VCaP (cell line): Measurements from ENCODE around the gene ADCYAP1R1.

Experiments
- H3K27ac ChIP-seq: fragments of 450-650 bp; 2 replicates; pipeline ENCODE4 v1.5.1; 2017
- TF ChIP-seq, protein P1 (sequence below): fragments of 450-650 bp; conservative IDR thresholded peaks from 2 replicates; pipeline ENCODE4 v1.5.1; 2017; ENCODE audit warnings: mild to moderate bottlenecking, moderate library complexity

ADCYAP1R1 gene

DNA sequence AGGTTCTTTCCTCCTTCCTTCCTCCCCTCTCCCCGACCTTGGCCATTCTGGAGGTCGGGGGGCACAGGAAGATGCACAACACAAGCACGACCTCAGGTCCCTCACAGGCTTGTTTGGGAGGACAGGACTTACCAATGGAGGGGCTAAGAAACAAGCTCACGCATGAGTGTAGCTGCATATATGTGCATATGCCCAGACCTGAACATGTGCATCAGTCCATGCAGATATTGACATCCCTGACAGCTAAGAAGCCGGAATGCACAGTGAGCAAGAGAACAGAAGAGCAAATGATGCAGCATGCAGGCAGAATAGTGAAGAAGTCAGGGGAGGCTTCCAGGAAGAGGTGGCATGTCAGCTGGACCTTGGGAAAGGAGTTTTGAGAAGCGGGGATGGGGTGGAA lies 28.7 kb downstream of the ADCYAP1R1 start:
- TF ChIP-seq, protein P1, sequence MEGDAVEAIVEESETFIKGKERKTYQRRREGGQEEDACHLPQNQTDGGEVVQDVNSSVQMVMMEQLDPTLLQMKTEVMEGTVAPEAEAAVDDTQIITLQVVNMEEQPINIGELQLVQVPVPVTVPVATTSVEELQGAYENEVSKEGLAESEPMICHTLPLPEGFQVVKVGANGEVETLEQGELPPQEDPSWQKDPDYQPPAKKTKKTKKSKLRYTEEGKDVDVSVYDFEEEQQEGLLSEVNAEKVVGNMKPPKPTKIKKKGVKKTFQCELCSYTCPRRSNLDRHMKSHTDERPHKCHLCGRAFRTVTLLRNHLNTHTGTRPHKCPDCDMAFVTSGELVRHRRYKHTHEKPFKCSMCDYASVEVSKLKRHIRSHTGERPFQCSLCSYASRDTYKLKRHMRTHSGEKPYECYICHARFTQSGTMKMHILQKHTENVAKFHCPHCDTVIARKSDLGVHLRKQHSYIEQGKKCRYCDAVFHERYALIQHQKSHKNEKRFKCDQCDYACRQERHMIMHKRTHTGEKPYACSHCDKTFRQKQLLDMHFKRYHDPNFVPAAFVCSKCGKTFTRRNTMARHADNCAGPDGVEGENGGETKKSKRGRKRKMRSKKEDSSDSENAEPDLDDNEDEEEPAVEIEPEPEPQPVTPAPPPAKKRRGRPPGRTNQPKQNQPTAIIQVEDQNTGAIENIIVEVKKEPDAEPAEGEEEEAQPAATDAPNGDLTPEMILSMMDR, result no peak
- H3K27ac ChIP-seq, result no peak overlapping the region

DNA sequence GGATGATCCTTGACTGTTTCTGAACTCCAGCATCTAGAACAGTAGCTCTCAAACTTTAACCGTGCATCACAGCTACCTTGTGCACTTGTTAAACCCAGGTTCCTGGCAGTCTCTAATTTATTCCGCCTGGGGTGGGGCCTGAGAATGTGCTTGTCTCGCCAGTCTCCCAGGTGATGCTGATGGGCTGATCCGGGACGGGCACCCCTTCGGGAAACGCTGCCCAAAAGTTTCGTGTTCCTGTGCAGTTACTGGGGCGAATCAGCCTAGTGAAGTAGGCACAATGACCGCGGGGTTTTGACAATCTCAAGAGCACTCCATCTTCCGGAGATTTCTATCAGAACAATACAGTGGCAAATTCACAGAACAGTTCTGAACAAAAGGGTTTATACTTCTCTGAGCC lies 29.9 kb downstream of the ADCYAP1R1 start:
- H3K27ac ChIP-seq, result no peak overlapping the region
- TF ChIP-seq, protein P1, result no peak

DNA sequence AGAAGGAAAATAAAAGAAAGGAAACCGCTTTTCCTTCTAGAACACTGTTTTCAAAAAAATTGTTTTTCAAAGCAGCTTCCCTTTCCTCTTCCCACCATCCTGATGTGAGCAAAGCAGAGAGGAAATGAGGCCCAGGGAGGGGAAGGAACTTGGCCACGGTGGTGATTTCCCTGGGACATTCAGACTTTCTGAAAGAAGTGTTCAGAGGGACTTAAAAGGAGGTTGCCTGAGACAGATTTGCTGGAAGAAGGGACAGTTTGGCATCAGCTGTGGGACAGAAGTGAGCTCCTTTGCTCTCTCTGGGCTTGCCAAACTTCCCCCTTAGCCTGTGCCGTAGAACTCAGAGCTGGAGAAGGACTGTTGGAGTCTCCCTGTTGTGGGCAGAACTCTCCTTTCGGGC lies 30.3 kb downstream of the ADCYAP1R1 start:
- no peak overlapping the region for H3K27ac ChIP-seq
- TF ChIP-seq, protein P1, result no peak

DNA sequence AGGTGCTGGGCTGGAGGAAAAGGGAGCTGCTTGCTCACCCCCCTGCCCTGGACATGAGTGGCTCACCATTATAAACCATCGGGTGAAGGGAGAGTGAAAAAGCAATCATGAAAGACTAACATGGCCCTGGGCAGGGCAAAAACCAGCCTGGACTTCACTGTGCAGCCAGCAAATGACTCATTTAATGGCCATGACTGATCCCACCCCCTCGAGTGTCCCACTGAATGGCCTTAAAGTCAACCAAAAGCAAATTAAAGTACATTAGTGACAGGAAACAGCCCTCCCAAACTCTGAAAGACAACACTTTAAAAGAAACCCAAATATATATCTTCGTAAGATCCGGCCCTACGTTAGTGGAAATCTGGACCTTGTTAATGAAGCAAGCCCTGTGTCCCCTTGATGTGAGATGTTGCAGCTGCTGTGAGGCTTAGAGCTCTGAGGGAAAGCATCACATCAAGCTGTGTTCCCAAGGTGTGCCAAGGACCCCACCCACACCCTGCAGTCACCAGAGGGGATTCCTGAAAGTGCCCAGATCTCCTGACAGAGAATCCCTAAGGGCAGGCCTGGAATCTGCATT lies 31.2 kb downstream of the ADCYAP1R1 start:
- H3K27ac ChIP-seq, result no peak overlapping the region
- TF ChIP-seq, protein P1, result no peak

DNA sequence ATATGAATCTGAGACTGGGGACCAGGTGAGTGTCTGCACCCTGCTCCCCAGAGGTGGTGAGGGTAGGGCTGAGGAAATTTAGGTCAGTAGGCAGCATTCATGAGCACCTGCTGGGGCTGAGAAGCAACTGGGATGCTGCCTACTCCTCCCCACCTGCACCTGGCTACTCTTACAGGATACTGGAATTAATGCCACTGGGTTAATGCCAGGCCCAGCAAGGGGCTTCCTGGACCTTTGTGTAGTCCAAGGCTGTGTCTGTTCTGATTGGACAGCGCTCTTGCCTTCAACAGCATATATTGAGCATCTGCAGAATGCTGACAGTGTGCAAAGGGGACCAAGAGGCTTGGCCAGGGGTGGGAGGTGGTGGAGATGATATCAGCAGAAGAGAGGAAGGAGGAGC lies 32.1 kb downstream of the ADCYAP1R1 start:
- TF ChIP-seq, protein P1, result no peak
- H3K27ac ChIP-seq, result no peak overlapping the region

DNA sequence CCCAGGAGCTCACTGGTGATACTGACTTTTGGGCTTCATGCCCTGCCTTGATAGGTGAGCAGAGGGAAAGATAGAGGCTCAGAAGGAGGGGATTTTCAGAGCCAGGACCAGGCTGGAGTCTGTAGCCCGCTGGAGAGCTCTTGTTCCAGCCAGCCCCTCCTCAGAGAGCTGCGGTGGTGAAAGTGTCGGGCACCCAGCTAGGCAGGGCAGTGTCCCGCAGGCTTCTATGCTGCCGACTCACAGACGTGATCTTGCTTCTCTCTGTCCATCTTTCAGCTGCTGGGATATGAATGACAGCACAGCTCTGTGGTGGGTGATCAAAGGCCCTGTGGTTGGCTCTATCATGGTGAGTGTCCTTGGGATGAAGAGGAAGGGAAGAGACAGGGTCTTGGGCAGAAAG lies 35.2 kb downstream of the ADCYAP1R1 start:
- no peak overlapping the region for H3K27ac ChIP-seq
- TF ChIP-seq, protein P1, result no peak

DNA sequence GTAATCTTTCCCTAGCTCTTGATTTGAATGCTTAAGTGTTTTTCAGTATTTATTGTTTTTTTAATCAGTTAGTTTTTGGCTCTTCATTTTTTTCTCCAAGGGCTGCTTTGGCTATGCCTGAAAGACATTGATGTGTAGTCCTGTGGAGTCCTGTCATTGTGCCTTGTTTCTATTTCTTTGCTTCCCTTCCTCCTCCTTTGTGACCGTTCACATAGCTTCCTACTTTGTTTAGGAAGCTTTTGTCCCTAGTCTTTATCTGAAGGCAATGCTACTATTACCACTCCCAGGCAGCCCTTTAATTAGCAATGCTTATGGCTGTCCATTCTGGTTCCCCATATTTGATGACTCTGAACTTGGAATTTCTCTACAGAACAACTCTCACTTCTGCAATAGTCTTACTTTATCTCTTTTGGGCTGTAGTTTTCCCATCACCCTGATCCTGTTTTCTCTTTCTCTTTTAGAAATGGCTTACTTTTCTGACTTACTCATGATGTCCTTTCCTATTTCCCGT lies 39.9 kb downstream of the ADCYAP1R1 start:
- no peak overlapping the region for H3K27ac ChIP-seq
- TF ChIP-seq, protein P1, result no peak
